ENCODE measurements around the gene HDAC6.
"Not testable (repeated sequence)": the region's sequence is repeated elsewhere in the genome, so short reads cannot be mapped to it uniquely, and the experiment has no call there.

The HDAC6 gene

GRCh38 chrX:48824066-48824465 is 22.2 kb downstream of the HDAC6 start:
- no peak for DNase-seq (ENCODE audit: low read depth)

GRCh38 chrX:48826135-48826875 is 24.4 kb downstream of the HDAC6 start, which contains the start of gene ERAS:
ERAS (plus strand) TSS chrX:48826513; CDS start chrX:48829124, 2,611 bp downstream.
- DNase-seq (ENCODE audit: low read depth), result no peak

GRCh38 chrX:48826876-48827653 is 25.2 kb downstream of the HDAC6 start:
- no peak for DNase-seq (ENCODE audit: low read depth)

DNA sequence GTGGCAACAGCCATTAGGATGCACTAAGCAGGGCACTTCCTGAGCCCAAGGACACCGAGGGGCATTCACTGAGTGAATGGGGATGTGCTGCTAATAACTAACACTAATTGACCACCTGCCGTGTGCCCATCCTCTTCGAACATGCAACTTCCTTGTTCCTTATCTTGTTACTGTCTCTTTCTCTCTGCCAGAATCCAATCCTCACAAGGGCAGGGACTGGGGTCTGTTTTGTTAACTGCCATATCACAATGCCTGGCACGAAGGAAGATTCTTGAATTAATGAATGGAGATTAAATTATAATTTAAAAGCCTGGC is 25.7 kb downstream of the HDAC6 start:
- no peak for DNase-seq (ENCODE audit: low read depth)

- DNase-seq (ENCODE audit: low read depth), result no peak
Measured at GRCh38 chrX:48829016-48829735, 27.3 kb downstream of the HDAC6 start.

GRCh38 chrX:48831136-48831908 is 29.5 kb downstream of the HDAC6 start:
- DNase-seq (ENCODE audit: low read depth), result no peak

GRCh38 chrX:48831909-48832291 is 30.0 kb downstream of the HDAC6 start:
- no peak for DNase-seq (ENCODE audit: low read depth)

DNA sequence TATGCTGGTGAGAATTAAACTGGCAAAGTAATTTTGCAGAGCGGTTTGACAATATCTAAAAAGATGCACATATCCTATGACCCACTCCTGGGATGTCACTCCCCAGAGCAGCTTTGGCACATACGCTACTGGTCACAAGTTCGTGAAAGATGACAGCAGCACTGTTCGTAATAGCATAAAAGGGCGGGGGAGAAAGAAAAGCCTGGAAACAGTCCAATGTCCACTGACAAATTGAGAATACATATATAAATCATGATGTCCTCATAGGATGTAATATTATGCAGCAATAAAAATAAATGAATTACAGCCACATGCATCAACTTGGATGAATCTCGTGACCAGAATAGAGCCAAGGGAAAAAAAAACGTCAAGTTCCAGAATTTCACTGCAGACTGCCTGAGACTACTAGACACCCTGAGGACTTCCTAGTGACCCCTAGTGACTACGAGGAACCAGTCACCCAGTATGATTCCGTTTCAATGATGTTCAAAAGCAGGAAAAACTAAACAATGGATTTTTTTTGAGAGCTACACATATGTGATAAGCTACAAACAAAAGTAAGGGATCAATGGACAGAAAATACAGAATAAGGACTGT is 31.8 kb downstream of the HDAC6 start:
- no peak for DNase-seq (ENCODE audit: low read depth)

GRCh38 chrX:48834383-48834709 is 32.5 kb downstream of the HDAC6 start:
- DNase-seq (ENCODE audit: low read depth), result no peak

GRCh38 chrX:48835524-48836329 is 33.9 kb downstream of the HDAC6 start, which contains the start of gene PCSK1N:
PCSK1N (minus strand) TSS chrX:48835610; CDS start chrX:48835532, 78 bp downstream.
- no peak for DNase-seq (ENCODE audit: low read depth)

DNA sequence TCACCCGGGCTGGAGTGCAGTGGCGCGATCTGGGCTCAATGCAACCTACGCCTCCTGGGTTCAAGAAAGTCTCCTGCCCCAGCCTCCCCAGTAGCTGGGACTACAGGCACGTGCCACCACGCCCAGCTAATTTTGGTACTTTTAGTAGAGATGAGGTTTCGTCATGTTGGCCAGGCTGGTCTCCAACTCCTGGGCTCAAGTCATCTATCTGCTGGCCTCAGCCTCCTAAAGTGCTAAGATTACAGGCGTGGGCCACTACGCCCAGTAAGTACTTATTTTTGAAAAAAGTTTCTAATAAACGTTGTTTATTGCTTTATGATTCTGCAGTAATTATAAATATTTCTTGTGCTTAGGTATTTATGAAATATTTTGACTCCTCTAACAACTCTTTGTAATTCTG is 37.8 kb downstream of the HDAC6 start:
- DNase-seq (ENCODE audit: low read depth), result no peak

DNA sequence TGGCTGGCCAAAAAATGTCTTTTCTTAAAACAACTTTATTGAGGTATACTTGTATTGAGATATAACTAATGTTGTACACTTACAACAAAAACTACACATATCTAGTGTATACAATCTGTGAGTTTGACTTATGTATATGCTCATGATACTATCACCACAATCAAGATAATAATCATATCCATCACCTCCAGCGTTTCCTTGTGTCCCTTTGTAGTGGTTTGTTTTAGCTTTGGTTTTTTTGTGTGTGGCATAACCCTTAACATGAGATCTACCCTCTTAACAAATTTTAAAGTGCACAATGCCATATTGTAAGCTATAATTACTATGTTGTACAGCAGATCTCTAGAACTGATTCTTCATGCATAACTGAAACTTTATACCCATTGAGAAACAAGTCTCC is 47.0 kb downstream of the HDAC6 start:
- DNase-seq (ENCODE audit: low read depth), result no peak

DNA sequence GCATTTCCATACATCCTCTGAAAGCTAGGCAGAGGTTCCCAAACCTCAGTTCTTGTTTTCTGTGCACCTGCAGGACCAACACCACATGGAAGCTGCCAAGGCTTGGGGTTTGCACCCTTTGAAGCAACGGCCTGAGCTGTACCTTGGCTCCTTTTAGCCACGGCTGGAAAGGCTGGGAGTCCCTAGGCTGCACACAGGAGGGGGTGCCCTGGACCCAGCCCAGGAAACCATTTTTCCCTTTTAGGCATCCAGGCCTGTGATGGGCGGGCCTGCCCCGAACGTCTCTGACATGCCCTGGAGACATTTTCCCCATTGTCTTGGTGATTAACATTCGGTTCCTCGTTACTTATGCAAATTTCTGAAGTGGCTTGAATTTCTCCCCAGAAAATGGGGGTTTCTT is 51.0 kb downstream of the HDAC6 start:
- DNase-seq (ENCODE audit: low read depth), result no peak

DNA sequence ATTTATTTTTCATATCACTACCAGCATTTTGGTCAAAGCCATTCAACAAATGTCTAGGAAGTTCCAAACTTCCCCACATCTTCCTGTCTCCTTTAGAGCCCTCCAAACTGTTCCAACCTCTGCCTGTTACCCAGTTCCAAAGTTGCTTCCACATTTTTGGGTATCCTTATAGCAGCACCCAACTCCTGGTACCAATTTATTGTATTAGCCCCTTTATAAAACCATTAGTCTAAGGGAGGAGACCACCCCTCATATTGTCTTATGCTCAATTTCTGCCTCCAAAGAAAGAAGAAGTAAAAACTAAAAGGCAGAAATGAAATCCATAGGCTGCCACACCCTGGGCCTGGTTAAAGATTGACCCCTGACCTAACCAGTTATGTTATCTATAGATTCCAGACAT is 51.6 kb downstream of the HDAC6 start:
- DNase-seq (ENCODE audit: low read depth), result not testable (repeated sequence)

DNA sequence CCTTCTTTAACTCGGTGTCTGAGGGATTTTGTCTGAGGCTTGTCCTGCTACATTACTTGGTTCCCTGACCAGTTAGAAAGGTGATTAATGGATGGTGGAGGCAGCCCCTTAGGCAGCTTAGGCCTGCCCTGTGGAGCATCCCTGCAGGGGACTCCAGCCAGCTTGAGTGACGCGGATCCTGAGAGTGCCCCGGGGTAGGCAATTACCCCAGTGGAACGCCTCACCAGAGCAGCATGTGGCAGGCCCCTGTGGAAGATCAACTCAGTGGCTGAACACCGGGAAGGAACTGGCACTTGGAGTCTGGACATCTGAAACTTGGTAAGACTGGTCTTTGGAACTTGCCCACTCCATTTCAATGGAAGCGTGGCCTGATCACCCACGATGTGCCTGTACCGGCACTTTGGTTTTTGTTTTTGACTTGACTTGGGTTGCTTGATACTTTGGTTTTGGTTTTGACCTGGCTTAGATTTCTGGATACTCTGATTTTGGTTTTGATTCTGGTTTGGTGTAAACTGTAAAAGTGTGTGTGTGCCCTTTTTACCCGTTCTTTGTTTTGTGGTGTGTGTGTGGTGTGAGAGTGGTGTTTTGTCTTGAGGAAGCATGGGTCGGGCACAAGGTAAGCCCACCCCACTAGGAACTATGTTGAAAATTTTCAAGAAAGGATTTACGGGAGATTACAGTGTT is 52.4 kb downstream of the HDAC6 start:
- not testable (repeated sequence) for DNase-seq (ENCODE audit: low read depth)

DNA sequence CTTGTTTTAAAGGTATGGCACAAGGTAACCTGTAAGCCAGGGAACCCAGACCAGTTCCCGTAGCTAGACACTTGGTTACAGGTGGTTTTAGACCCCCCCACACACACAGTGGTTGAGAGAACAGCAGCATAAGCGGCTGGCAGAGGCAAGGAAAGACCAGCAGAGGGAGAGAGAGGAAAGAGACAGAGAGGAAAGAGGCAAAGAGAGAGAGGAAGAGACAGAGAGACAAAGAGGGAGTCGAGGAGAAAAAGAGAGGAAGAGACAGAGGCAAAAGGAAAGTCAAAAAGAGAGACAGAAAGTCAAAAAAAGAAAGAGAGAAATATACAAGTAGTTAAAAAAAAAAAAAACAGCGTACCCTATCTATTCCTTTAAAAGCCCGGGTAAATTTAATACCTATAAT is 53.0 kb downstream of the HDAC6 start:
- no peak for DNase-seq (ENCODE audit: low read depth)

DNA sequence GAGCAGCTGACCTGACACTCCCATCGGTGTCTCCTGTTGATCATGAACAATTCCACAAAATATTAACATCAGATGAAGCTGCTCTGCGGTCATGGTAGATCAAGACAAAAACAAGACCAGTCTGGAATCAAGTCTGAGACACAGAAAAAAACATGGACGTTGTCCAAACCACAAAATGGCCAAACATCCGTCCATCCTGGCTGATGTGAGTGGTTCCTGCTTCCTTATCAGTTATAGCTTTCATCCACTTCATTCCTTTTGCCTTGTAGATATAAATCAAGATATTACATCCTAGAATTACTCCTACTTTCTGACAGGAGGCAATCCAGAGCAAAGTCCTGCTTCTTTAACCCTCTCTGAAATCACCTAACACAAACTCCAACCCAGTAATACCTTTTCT is 62.3 kb downstream of the HDAC6 start:
- no peak for DNase-seq (ENCODE audit: low read depth)

- not testable (repeated sequence) for DNase-seq (ENCODE audit: low read depth)
Measured at GRCh38 chrX:48872017-48872416, 70.2 kb downstream of the HDAC6 start.
